ENCODE results near the gene SYNGR3.

The SYNGR3 gene

GRCh38 chr16:1991588-1991947, 1.8 kb downstream of the SYNGR3 start:
- Histone ChIP-seq H4K20me1 (ENCODE audit: insufficient read depth, low read length) (no peaks in the 10 kb centered on the region), H3K27ac (ENCODE audit: low read length) (no peak overlapping the region), H3K4me1 (ENCODE audit: low read length) (peaks cover 16% of the 10 kb centered on the region), H3K79me2 (ENCODE audit: low read length) (no peaks in the 10 kb centered on the region), H3K9ac (ENCODE audit: low read length) (no peak overlapping the region), H3K4me3 (ENCODE audit: low read length) (peak overlapping the region; percentile 31; the same call in 1 of the 2 replicates), H3K9me2 (replicated peaks; ENCODE audit: insufficient read depth, low read length) (no peaks in the 10 kb centered on the region), H3F3A (ENCODE audit: insufficient read depth, low read length) (peaks cover 13% of the 10 kb centered on the region), H3K27me3 (replicated peaks; ENCODE audit: insufficient read depth, low read length) (peaks cover 8% of the 10 kb centered on the region), H3K9me3 (replicated peaks; ENCODE audit: insufficient read depth, low read length) (no peaks in the 10 kb centered on the region), H3K4me2 (ENCODE audit: low read depth, low read length) (peak overlapping the region; percentile 66), H2AFZ (ENCODE audit: low read length) (peak overlapping the region; percentile 69), H3K36me3 (replicated peaks; ENCODE audit: insufficient read depth, low read length) (0 out of 2 replicates have a peak, but pooled peaks cover under 1% of the 10 kb centered on the region)
- no peak for DNase-seq
- TF ChIP-seq EZH2phosphoT487 (IDR thresholded peaks at IDR 0.05; ENCODE audit: low read length) = no peak
- no peak for TF ChIP-seq EZH2 (optimal IDR thresholded peaks at IDR 0.05; ENCODE audit: low read depth, low read length)
- TF ChIP-seq CTCF (IDR thresholded peaks at IDR 0.05; ENCODE audit: low read length) = no peak

- no peak overlapping the region for H3K9ac ChIP-seq (ENCODE audit: low read length)
- peaks cover 8% of the 10 kb centered on the region for H3K27me3 ChIP-seq (replicated peaks; ENCODE audit: insufficient read depth, low read length)
- H4K20me1 ChIP-seq (ENCODE audit: insufficient read depth, low read length) = no peaks in the 10 kb centered on the region
- no peak overlapping the region for H3K27ac ChIP-seq (ENCODE audit: low read length)
- peak overlapping the region; percentile 31; the same call in 1 of the 2 replicates for H3K4me3 ChIP-seq (ENCODE audit: low read length)
- H3K36me3 ChIP-seq (replicated peaks; ENCODE audit: insufficient read depth, low read length) = no peaks in the 10 kb centered on the region
- TF ChIP-seq EZH2 (optimal IDR thresholded peaks at IDR 0.05; ENCODE audit: low read depth, low read length) (no peak), EZH2phosphoT487 (IDR thresholded peaks at IDR 0.05; ENCODE audit: low read length) (no peak)
- H3K79me2 ChIP-seq (ENCODE audit: low read length) = no peaks in the 10 kb centered on the region
- H3F3A ChIP-seq (ENCODE audit: insufficient read depth, low read length) = peaks cover 13% of the 10 kb centered on the region
- peak overlapping the region; percentile 69 for H2AFZ ChIP-seq (ENCODE audit: low read length)
- H3K9me3 ChIP-seq (replicated peaks; ENCODE audit: insufficient read depth, low read length) = no peaks in the 10 kb centered on the region
- peaks cover 16% of the 10 kb centered on the region for H3K4me1 ChIP-seq (ENCODE audit: low read length)
- DNase-seq = peak; percentile 94
- H3K9me2 ChIP-seq (replicated peaks; ENCODE audit: insufficient read depth, low read length) = no peaks in the 10 kb centered on the region
- peak overlapping the region; percentile 66 for H3K4me2 ChIP-seq (ENCODE audit: low read depth, low read length)
Measured at GRCh38 chr16:1991948-1992703, 2.4 kb downstream of the SYNGR3 start.

GRCh38 chr16:1992704-1993317, 3.0 kb downstream of the SYNGR3 start:
- Histone ChIP-seq H3K4me1 (ENCODE audit: low read length) (peaks cover 16% of the 10 kb centered on the region), H3K9me3 (replicated peaks; ENCODE audit: insufficient read depth, low read length) (no peaks in the 10 kb centered on the region), H2AFZ (ENCODE audit: low read length) (no peak overlapping the region), H4K20me1 (ENCODE audit: insufficient read depth, low read length) (no peaks in the 10 kb centered on the region), H3K27me3 (replicated peaks; ENCODE audit: insufficient read depth, low read length) (peaks cover 8% of the 10 kb centered on the region), H3K9ac (ENCODE audit: low read length) (no peak overlapping the region), H3K4me2 (ENCODE audit: low read depth, low read length) (no peak overlapping the region), H3K4me3 (ENCODE audit: low read length) (no peak overlapping the region), H3F3A (ENCODE audit: insufficient read depth, low read length) (peaks cover 13% of the 10 kb centered on the region), H3K27ac (ENCODE audit: low read length) (no peak overlapping the region), H3K9me2 (replicated peaks; ENCODE audit: insufficient read depth, low read length) (no peaks in the 10 kb centered on the region), H3K36me3 (replicated peaks; ENCODE audit: insufficient read depth, low read length) (no peaks in the 10 kb centered on the region), H3K79me2 (ENCODE audit: low read length) (no peaks in the 10 kb centered on the region)
- no peak for TF ChIP-seq EZH2 (optimal IDR thresholded peaks at IDR 0.05; ENCODE audit: low read depth, low read length)
- no peak for TF ChIP-seq CTCF (IDR thresholded peaks at IDR 0.05; ENCODE audit: low read length)
- no peak for TF ChIP-seq EZH2phosphoT487 (IDR thresholded peaks at IDR 0.05; ENCODE audit: low read length)
- DNase-seq = no peak

All from MM.1S (cell line).